Astrocyte (in vitro differentiated cells and primary cell): ENCODE results near the gene MYL3. TPM values are rescaled to one million over a fixed set of nuclear protein-coding genes. Genes with fewer than 3 reads are reported as not detected.

Experiments used
- DNase-seq: peaks from one replicate; pipeline ENCODE4 v3.0.0-alpha.2; 2010; ENCODE audit warnings: low read depth
- FAIRE-seq: peaks from 2 replicates; lab custom pipeline; 2011; peaks lifted over from hg19 to GRCh38; lab: Jason Lieb, UNC
- H2AFZ ChIP-seq: 2 replicates; pipeline ENCODE4 v1.6.0; 2012; ENCODE audit warnings: low read depth, low read length, inconsistent platforms
- H3K27ac ChIP-seq: 2 replicates; pipeline ENCODE4 v1.5.1; 2011; ENCODE audit warnings: low read depth, low read length, inconsistent platforms
- H3K27me3 ChIP-seq: 2 replicates; pipeline ENCODE4 v1.6.0; 2011; ENCODE audit warnings: low read length, inconsistent platforms; ENCODE audit not compliant: insufficient read depth
- H3K36me3 ChIP-seq: 2 replicates; pipeline ENCODE4 v1.5.1; 2011; ENCODE audit warnings: low read length, inconsistent platforms; ENCODE audit not compliant: insufficient read depth
- H3K4me1 ChIP-seq: 2 replicates; pipeline ENCODE4 v1.5.1; 2011; ENCODE audit warnings: low read length, inconsistent platforms; ENCODE audit not compliant: insufficient read depth
- H3K4me2 ChIP-seq: 2 replicates; pipeline ENCODE4 v1.6.0; 2012; ENCODE audit warnings: low read length, inconsistent platforms
- H3K4me3 ChIP-seq: 2 replicates; pipeline ENCODE4 v1.5.1; 2011; ENCODE audit warnings: low read depth, mild to moderate bottlenecking, low read length, inconsistent platforms; ENCODE audit not compliant: insufficient read depth
- H3K79me2 ChIP-seq: 2 replicates; pipeline ENCODE4 v1.6.0; 2012; ENCODE audit warnings: mild to moderate bottlenecking, low read length, inconsistent platforms; ENCODE audit not compliant: insufficient read depth
- H3K9ac ChIP-seq: 2 replicates; pipeline ENCODE4 v1.6.0; 2012; ENCODE audit warnings: mild to moderate bottlenecking, low read length, inconsistent platforms
- H3K9me3 ChIP-seq: 2 replicates; pipeline ENCODE4 v1.5.1; 2012; ENCODE audit warnings: low read depth, mild to moderate bottlenecking, low read length, inconsistent platforms; ENCODE audit not compliant: insufficient read depth
- H4K20me1 ChIP-seq: 2 replicates; pipeline ENCODE4 v1.6.0; 2012; ENCODE audit warnings: low read length, inconsistent platforms; ENCODE audit not compliant: insufficient read depth
- H3K27ac Mint-ChIP-seq: one replicate; pipeline ENCODE4 v1.8.0; 2021; ENCODE audit warnings: mild to moderate bottlenecking, mixed read lengths; ENCODE audit not compliant: unreplicated experiment
- H3K27me3 Mint-ChIP-seq: one replicate; pipeline ENCODE4 v1.8.0; 2021; ENCODE audit warnings: low read depth, mixed read lengths; ENCODE audit not compliant: unreplicated experiment
- H3K36me3 Mint-ChIP-seq: one replicate; pipeline ENCODE4 v1.8.0; 2021; ENCODE audit warnings: low read depth, mixed read lengths; ENCODE audit not compliant: unreplicated experiment
- H3K4me1 Mint-ChIP-seq: one replicate; pipeline ENCODE4 v1.8.0; 2021; ENCODE audit warnings: low read depth, mixed read lengths; ENCODE audit not compliant: unreplicated experiment
- H3K4me3 Mint-ChIP-seq: one replicate; pipeline ENCODE4 v1.8.0; 2021; ENCODE audit warnings: mild to moderate bottlenecking, moderate library complexity, mixed read lengths; ENCODE audit not compliant: unreplicated experiment
- H3K9me3 Mint-ChIP-seq: one replicate; pipeline ENCODE4 v1.8.0; 2021; ENCODE audit warnings: mild to moderate bottlenecking, mixed read lengths; ENCODE audit not compliant: unreplicated experiment
- CTCF ChIP-seq: IDR thresholded peaks from 2 replicates; pipeline ENCODE4 v1.5.1; 2011; ENCODE audit warnings: low read depth, mild to moderate bottlenecking, inconsistent platforms, low read length, moderate library complexity; ENCODE audit not compliant: insufficient read depth
- EZH2 ChIP-seq: IDR thresholded peaks from 2 replicates; pipeline ENCODE4 v1.6.1; 2012; ENCODE audit warnings: mild to moderate bottlenecking, low read length, inconsistent platforms; ENCODE audit not compliant: insufficient read depth
- total RNA-seq: library from RNA; stranded (reverse); gene quantifications from 2 replicates; pipeline ENCODE4 v1.2.1, GENCODE V29; 2021

MYL3 gene
- total RNA-seq, 1 donor from 2014 or later, result 0.89 TPM

- Histone ChIP-seq H3K27me3 (peaks cover 4% of the 10 kb centered on the region), H3K9me3 (no peaks in the 10 kb centered on the region), H2AFZ (no peak overlapping the region), H3K4me3 (no peak overlapping the region), H3K4me2 (no peak overlapping the region), H3K79me2 (no peaks in the 10 kb centered on the region), H3K4me1 (no peaks in the 10 kb centered on the region), H3K9ac (no peak overlapping the region), H3K36me3 (no peaks in the 10 kb centered on the region), H3K27ac (no peak overlapping the region), H4K20me1 (no peaks in the 10 kb centered on the region)
- Mint-ChIP-seq H3K4me1 (no peaks in the 10 kb centered on the region), H3K36me3 (peaks cover 5% of the 10 kb centered on the region), H3K27ac (no peak overlapping the region), H3K9me3 (peaks cover 17% of the 10 kb centered on the region), H3K4me3 (no peak overlapping the region), H3K27me3 (peaks cover 26% of the 10 kb centered on the region)
- DNase-seq (no peak), FAIRE-seq (no peak)
- TF ChIP-seq EZH2 (no peak), CTCF (no peak)
Measured at GRCh38 chr3:46831316-46831715, 31.9 kb downstream of the MYL3 start.

- no peak for TF ChIP-seq CTCF
- no peak for TF ChIP-seq EZH2
- H3K27me3 Mint-ChIP-seq, result peaks cover 26% of the 10 kb centered on the region
- H3K27me3 ChIP-seq, result peaks cover 4% of the 10 kb centered on the region
Measured at GRCh38 chr3:46830801-46831200, 32.4 kb downstream of the MYL3 start.

GRCh38 chr3:46829699-46830208, 33.5 kb downstream of the MYL3 start:
- Mint-ChIP-seq H3K27me3 (peaks cover 22% of the 10 kb centered on the region), H3K27ac (no peak overlapping the region), H3K4me1 (no peaks in the 10 kb centered on the region), H3K9me3 (peaks cover 14% of the 10 kb centered on the region), H3K4me3 (no peak overlapping the region), H3K36me3 (peaks cover 5% of the 10 kb centered on the region)
- Histone ChIP-seq H3K4me1 (no peaks in the 10 kb centered on the region), H3K9ac (no peak overlapping the region), H3K4me3 (no peak overlapping the region), H3K79me2 (no peaks in the 10 kb centered on the region), H3K36me3 (no peaks in the 10 kb centered on the region), H3K27ac (no peak overlapping the region), H4K20me1 (no peaks in the 10 kb centered on the region), H2AFZ (no peak overlapping the region), H3K4me2 (no peak overlapping the region), H3K27me3 (peaks cover 4% of the 10 kb centered on the region), H3K9me3 (no peaks in the 10 kb centered on the region)
- no peak for FAIRE-seq
- no peak for DNase-seq
- TF ChIP-seq EZH2 (no peak), CTCF (no peak)

More at GRCh38 chr3:46830801-46831200, 32.4 kb downstream of the MYL3 start:
- Histone ChIP-seq H3K79me2 (no peaks in the 10 kb centered on the region), H3K36me3 (no peaks in the 10 kb centered on the region), H3K27ac (no peak overlapping the region), H3K4me2 (no peak overlapping the region), H3K9ac (no peak overlapping the region), H4K20me1 (no peaks in the 10 kb centered on the region), H3K9me3 (no peaks in the 10 kb centered on the region), H3K4me1 (no peaks in the 10 kb centered on the region), H3K4me3 (no peak overlapping the region), H2AFZ (no peak overlapping the region)
- Mint-ChIP-seq H3K36me3 (peaks cover 5% of the 10 kb centered on the region), H3K4me1 (no peaks in the 10 kb centered on the region), H3K9me3 (peaks cover 17% of the 10 kb centered on the region), H3K27ac (no peak overlapping the region), H3K4me3 (no peak overlapping the region)
- no peak for DNase-seq
- no peak for FAIRE-seq
